ENCODE results near the gene DLEC1. TPM values are rescaled to one million over a fixed set of nuclear protein-coding genes. Genes with fewer than 3 reads are reported as not detected.

Gene DLEC1
- total and polyA plus RNA-seq, 4 donors: 1.2 to 8.4 (median 7.0) TPM

DNA sequence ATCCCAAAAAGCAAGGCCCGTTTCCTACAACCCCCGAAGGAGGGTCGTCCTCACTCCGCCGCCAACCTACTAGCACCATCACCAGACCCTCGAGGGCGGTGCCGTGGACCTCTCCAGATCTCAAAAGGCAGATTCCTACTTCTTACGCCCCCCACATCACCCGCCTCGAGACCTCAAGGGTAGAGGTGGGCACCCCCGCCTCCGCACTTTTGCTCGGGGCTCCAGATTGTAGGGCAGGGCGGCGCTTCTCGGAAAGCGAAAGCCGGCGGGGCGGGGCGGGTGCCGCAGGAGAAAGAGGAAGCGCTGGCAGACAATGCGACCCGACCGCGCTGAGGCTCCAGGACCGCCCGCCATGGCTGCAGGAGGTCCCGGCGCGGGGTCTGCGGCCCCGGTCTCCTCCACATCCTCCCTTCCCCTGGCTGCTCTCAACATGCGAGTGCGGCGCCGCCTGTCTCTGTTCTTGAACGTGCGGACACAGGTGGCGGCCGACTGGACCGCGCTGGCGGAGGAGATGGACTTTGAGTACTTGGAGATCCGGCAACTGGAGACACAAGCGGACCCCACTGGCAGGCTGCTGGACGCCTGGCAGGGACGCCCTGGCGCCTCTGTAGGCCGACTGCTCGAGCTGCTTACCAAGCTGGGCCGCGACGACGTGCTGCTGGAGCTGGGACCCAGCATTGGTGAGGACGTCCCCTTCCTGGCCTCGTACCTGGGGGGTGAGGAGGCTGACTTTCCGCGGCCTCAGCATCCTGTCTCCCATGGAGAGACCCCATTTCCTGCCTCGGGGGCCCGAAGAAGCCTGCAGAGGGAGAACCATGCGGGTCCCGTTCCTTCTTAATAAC is 99.6 kb downstream of the DLEC1 start, which contains the start of gene MYD88:
TSS of gene MYD88 (plus strand) at position 313 of the 842 bp plus-strand sequence. CDS start at position 353, 40 bp downstream.
- Histone ChIP-seq H3K36me3 (ENCODE audit: control insufficient read depth, insufficient read depth, low read length) (peaks cover 30% of the 10 kb centered on the region), H3K27me3 (ENCODE audit: control insufficient read depth, insufficient read depth, low read length) (no peaks in the 10 kb centered on the region), H3K9me3 (ENCODE audit: control insufficient read depth, insufficient read depth, low read length) (no peaks in the 10 kb centered on the region), H3K27ac (ENCODE audit: low read depth, low read length) (peak within 1 kb of the TSS; percentile 98), H3K4me3 (ENCODE audit: low read depth, low read length) (peak within 1 kb of the TSS; percentile 88), H3K4me1 (ENCODE audit: control insufficient read depth, insufficient read depth, low read length) (peaks cover 29% of the 10 kb centered on the region)
- peak in 4 of 6 donors; percentile 36 to 84 (median 58) for DNase-seq (ENCODE audit: low read depth in 4 of 6, low spot score in 6 of 6)
- 1% methylated on average over 62 of the region's 65 CpGs for WGBS (ENCODE audit: insufficient coverage)

DNA sequence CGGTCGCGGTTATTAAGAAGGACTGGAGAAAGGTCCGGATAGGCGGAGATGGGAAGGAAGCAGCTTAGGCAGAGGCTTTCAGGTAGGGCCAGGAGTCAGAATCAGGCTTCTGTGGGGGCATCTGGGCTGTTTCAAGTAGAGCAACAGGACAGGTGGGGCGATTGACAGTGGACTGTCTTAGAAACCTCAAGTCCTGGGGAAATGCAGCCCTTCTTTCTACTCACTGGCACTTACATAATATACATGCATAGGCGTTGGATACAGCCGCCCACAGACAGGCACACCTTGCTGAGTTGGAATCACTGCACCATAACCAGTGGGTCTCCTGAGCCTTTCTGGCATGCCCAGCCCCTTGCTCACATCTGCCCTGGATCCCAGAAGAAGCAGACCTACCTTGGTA is 100.2 kb downstream of the DLEC1 start:
- Histone ChIP-seq H3K27me3 (ENCODE audit: control insufficient read depth, insufficient read depth, low read length) (no peaks in the 10 kb centered on the region), H3K27ac (ENCODE audit: low read depth, low read length) (peak overlapping the region; percentile 98), H3K4me3 (ENCODE audit: low read depth, low read length) (peak overlapping the region; percentile 88), H3K4me1 (ENCODE audit: control insufficient read depth, insufficient read depth, low read length) (peaks cover 29% of the 10 kb centered on the region), H3K9me3 (ENCODE audit: control insufficient read depth, insufficient read depth, low read length) (no peaks in the 10 kb centered on the region), H3K36me3 (ENCODE audit: control insufficient read depth, insufficient read depth, low read length) (peaks cover 24% of the 10 kb centered on the region)
- WGBS (ENCODE audit: insufficient coverage): 24% methylated on average over 8 of the region's 8 CpGs
- no peak for DNase-seq (ENCODE audit: low read depth in 4 of 6, low spot score in 6 of 6)

DNA sequence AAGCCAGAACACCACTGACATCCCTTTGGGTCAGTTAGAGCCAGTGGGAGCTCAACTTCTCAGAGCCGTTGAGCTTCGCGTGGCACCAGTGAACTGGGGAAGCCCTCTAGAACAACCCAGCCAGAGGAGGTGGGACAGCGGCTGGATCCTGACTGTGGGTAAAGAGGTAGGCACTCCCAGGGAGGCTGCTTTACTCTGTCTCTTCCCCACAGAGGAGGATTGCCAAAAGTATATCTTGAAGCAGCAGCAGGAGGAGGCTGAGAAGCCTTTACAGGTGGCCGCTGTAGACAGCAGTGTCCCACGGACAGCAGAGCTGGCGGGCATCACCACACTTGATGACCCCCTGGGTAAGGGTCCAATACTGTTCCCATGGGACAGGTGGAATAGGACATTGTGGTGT is 100.6 kb downstream of the DLEC1 start:
- Histone ChIP-seq H3K4me1 (ENCODE audit: control insufficient read depth, insufficient read depth, low read length) (peaks cover 29% of the 10 kb centered on the region), H3K9me3 (ENCODE audit: control insufficient read depth, insufficient read depth, low read length) (no peaks in the 10 kb centered on the region), H3K27me3 (ENCODE audit: control insufficient read depth, insufficient read depth, low read length) (no peaks in the 10 kb centered on the region), H3K27ac (ENCODE audit: low read depth, low read length) (no peak overlapping the region), H3K36me3 (ENCODE audit: control insufficient read depth, insufficient read depth, low read length) (peaks cover 23% of the 10 kb centered on the region), H3K4me3 (ENCODE audit: low read depth, low read length) (peak overlapping the region; percentile 88)
- WGBS (ENCODE audit: insufficient coverage): 83% methylated on average over 6 of the region's 7 CpGs
- DNase-seq (ENCODE audit: low read depth in 4 of 6, low spot score in 6 of 6): no peak

DNA sequence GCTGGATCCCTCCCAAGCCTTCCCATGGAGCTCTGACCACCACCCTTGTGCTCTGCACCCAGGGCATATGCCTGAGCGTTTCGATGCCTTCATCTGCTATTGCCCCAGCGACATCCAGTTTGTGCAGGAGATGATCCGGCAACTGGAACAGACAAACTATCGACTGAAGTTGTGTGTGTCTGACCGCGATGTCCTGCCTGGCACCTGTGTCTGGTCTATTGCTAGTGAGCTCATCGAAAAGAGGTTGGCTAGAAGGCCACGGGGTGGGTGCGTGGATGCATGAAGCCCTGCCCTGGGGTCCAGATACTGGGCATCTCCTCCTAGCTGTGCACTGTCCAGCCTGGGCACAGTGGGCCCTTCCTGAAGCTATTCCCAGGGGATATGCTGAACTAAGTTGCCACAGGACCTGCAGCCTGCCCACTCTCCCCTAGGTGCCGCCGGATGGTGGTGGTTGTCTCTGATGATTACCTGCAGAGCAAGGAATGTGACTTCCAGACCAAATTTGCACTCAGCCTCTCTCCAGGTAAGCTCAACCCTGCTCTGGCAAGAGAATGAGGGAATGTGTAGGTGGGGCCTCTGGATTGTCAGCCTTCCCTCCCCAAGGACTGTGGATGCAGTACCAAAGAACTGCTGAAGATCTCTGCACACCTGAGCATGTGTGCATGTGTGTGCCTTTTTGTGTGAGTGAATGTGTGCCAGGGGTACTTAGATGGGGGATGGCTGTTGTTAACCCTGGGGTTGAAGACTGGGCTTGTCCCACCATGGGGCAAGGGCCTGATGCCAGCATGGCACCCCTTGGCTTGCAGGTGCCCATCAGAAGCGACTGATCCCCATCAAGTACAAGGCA is 101.5 kb downstream of the DLEC1 start:
- Histone ChIP-seq H3K9me3 (ENCODE audit: control insufficient read depth, insufficient read depth, low read length) (no peaks in the 10 kb centered on the region), H3K27me3 (ENCODE audit: control insufficient read depth, insufficient read depth, low read length) (no peaks in the 10 kb centered on the region), H3K36me3 (ENCODE audit: control insufficient read depth, insufficient read depth, low read length) (peaks cover 23% of the 10 kb centered on the region), H3K27ac (ENCODE audit: low read depth, low read length) (no peak overlapping the region), H3K4me1 (ENCODE audit: control insufficient read depth, insufficient read depth, low read length) (peaks cover 29% of the 10 kb centered on the region), H3K4me3 (ENCODE audit: low read depth, low read length) (no peak overlapping the region)
- DNase-seq (ENCODE audit: low read depth in 4 of 6, low spot score in 6 of 6): no peak
- WGBS (ENCODE audit: insufficient coverage): 98% methylated on average over 11 of the region's 13 CpGs

DNA sequence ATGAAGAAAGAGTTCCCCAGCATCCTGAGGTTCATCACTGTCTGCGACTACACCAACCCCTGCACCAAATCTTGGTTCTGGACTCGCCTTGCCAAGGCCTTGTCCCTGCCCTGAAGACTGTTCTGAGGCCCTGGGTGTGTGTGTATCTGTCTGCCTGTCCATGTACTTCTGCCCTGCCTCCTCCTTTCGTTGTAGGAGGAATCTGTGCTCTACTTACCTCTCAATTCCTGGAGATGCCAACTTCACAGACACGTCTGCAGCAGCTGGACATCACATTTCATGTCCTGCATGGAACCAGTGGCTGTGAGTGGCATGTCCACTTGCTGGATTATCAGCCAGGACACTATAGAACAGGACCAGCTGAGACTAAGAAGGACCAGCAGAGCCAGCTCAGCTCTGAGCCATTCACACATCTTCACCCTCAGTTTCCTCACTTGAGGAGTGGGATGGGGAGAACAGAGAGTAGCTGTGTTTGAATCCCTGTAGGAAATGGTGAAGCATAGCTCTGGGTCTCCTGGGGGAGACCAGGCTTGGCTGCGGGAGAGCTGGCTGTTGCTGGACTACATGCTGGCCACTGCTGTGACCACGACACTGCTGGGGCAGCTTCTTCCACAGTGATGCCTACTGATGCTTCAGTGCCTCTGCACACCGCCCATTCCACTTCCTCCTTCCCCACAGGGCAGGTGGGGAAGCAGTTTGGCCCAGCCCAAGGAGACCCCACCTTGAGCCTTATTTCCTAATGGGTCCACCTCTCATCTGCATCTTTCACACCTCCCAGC is 102.4 kb downstream of the DLEC1 start:
- 87% methylated on average over 4 of the region's 7 CpGs for WGBS (ENCODE audit: insufficient coverage)
- peaks cover 23% of the 10 kb centered on the region for H3K36me3 ChIP-seq (ENCODE audit: control insufficient read depth, insufficient read depth, low read length)
- no peaks in the 10 kb centered on the region for H3K27me3 ChIP-seq (ENCODE audit: control insufficient read depth, insufficient read depth, low read length)
- no peak overlapping the region for H3K27ac ChIP-seq (ENCODE audit: low read depth, low read length)
- peaks cover 26% of the 10 kb centered on the region for H3K4me1 ChIP-seq (ENCODE audit: control insufficient read depth, insufficient read depth, low read length)
- no peak for DNase-seq (ENCODE audit: low read depth in 4 of 6, low spot score in 6 of 6)
- H3K4me3 ChIP-seq (ENCODE audit: low read depth, low read length): no peak overlapping the region
- H3K9me3 ChIP-seq (ENCODE audit: control insufficient read depth, insufficient read depth, low read length): no peaks in the 10 kb centered on the region

DNA sequence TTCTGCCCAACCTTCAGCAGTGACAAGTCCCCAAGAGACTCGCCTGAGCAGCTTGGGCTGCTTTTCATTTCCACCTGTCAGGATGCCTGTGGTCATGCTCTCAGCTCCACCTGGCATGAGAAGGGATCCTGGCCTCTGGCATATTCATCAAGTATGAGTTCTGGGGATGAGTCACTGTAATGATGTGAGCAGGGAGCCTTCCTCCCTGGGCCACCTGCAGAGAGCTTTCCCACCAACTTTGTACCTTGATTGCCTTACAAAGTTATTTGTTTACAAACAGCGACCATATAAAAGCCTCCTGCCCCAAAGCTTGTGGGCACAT is 102.9 kb downstream of the DLEC1 start:
- Histone ChIP-seq H3K27ac (ENCODE audit: low read depth, low read length) (no peak overlapping the region), H3K9me3 (ENCODE audit: control insufficient read depth, insufficient read depth, low read length) (no peaks in the 10 kb centered on the region), H3K4me3 (ENCODE audit: low read depth, low read length) (no peak overlapping the region), H3K27me3 (ENCODE audit: control insufficient read depth, insufficient read depth, low read length) (no peaks in the 10 kb centered on the region), H3K4me1 (ENCODE audit: control insufficient read depth, insufficient read depth, low read length) (peaks cover 26% of the 10 kb centered on the region), H3K36me3 (ENCODE audit: control insufficient read depth, insufficient read depth, low read length) (peaks cover 23% of the 10 kb centered on the region)
- no peak for DNase-seq (ENCODE audit: low read depth in 4 of 6, low spot score in 6 of 6)
- WGBS (ENCODE audit: insufficient coverage): 100% methylated on average over 1 of the region's 2 CpGs

DNA sequence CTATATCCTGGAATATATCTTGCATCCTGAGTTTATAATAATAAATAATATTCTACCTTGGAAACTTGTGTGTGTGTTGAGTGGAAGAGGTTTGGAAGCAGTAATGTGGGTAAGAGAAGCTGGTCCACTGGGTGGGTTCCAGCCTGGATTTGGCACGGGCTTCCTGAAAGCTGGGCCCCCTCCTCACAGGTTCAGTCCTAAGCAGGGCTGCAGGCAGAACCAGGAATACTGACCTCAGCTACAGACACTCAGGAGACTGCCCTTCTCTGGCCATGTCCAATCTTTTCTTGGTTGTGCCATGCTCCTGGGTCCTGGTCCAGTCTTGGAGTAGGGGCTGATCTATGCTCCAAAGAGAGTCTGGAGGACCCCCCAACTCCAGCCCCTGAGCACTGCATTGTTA is 104.0 kb downstream of the DLEC1 start:
- Histone ChIP-seq H3K36me3 (ENCODE audit: control insufficient read depth, insufficient read depth, low read length) (peaks cover 23% of the 10 kb centered on the region), H3K9me3 (ENCODE audit: control insufficient read depth, insufficient read depth, low read length) (no peaks in the 10 kb centered on the region), H3K4me1 (ENCODE audit: control insufficient read depth, insufficient read depth, low read length) (peaks cover 19% of the 10 kb centered on the region), H3K27ac (ENCODE audit: low read depth, low read length) (no peak overlapping the region), H3K27me3 (ENCODE audit: control insufficient read depth, insufficient read depth, low read length) (no peaks in the 10 kb centered on the region), H3K4me3 (ENCODE audit: low read depth, low read length) (no peak overlapping the region)
- no peak for DNase-seq (ENCODE audit: low read depth in 4 of 6, low spot score in 6 of 6)
- WGBS (ENCODE audit: insufficient coverage): 100% methylated on average over 1 of the region's 1 CpG

DNA sequence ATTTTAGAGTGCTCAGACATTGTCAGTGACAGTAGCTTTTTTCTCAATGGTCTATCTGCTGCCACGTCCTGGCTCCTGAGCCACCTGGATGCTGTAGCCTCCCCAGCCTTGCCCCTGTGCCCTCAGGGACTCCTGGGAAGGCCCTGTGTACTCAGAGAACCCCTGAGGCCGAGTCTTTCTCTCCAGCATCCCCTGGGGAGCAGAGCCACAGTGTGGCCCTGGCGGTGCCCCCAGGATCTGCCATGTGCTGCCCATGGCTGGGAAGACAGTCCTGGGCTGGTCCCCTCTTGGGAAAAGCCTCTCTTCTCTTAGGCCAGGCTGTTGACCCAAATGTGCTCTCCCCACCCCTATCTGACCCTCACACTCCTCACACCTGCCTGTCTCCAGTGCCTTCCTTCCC is 104.5 kb downstream of the DLEC1 start:
- WGBS (ENCODE audit: insufficient coverage): 68% methylated on average over 3 of the region's 3 CpGs
- Histone ChIP-seq H3K4me3 (ENCODE audit: low read depth, low read length) (no peak overlapping the region), H3K9me3 (ENCODE audit: control insufficient read depth, insufficient read depth, low read length) (no peaks in the 10 kb centered on the region), H3K27ac (ENCODE audit: low read depth, low read length) (no peak overlapping the region), H3K4me1 (ENCODE audit: control insufficient read depth, insufficient read depth, low read length) (peaks cover 13% of the 10 kb centered on the region), H3K27me3 (ENCODE audit: control insufficient read depth, insufficient read depth, low read length) (no peaks in the 10 kb centered on the region), H3K36me3 (ENCODE audit: control insufficient read depth, insufficient read depth, low read length) (peaks cover 23% of the 10 kb centered on the region)
- no peak for DNase-seq (ENCODE audit: low read depth in 4 of 6, low spot score in 6 of 6)

DNA sequence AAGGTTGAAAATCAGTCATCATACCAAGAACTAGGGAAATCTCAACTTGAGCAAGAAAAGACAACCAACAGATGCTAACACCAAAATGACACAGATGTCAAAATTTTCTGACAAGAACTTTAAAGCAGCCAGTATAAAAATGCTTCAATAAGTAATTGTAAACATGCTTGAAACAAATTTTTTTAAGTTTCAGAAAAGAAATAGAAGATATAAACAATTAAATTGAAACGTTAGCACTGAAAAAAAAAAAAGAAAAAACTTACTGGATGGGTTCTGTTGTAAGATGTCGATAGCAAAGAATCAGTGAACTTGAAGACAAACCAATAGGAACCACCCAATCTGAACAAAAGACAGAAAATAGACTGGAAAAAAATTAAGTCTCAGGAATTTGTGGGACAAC is 107.5 kb downstream of the DLEC1 start:
- Histone ChIP-seq H3K27me3 (ENCODE audit: control insufficient read depth, insufficient read depth, low read length) (no peaks in the 10 kb centered on the region), H3K36me3 (ENCODE audit: control insufficient read depth, insufficient read depth, low read length) (peaks cover 11% of the 10 kb centered on the region), H3K27ac (ENCODE audit: low read depth, low read length) (no peak overlapping the region), H3K4me3 (ENCODE audit: low read depth, low read length) (no peak overlapping the region), H3K9me3 (ENCODE audit: control insufficient read depth, insufficient read depth, low read length) (no peaks in the 10 kb centered on the region), H3K4me1 (ENCODE audit: control insufficient read depth, insufficient read depth, low read length) (no peaks in the 10 kb centered on the region)
- no peak for DNase-seq (ENCODE audit: low read depth in 4 of 6, low spot score in 6 of 6)
- no CpG with 5 or more reads among the region's 2 CpGs for WGBS (ENCODE audit: insufficient coverage)

Data from spinal cord (tissue), 10 donors.